Tibial nerve (tissue), 4 donors: ENCODE data around the gene ATP8B1. TPM values are rescaled to one million over a fixed set of nuclear protein-coding genes. Genes with fewer than 3 reads are reported as not detected.

Experiments
- DNase-seq, 2 donors: peaks; one replicate each; pipeline ENCODE4 v3.0.0-alpha.2; 2019; ENCODE audit warnings: low spot score in 2 of 2
- H3K27ac ChIP-seq, 4 donors: fragments of 200-600 bp; sonication (generic) in 3 of 4; one replicate each; pipeline ENCODE4 v1.5.1; 2017 to 2019; ENCODE audit warnings: mild to moderate bottlenecking in 1 of 4
- H3K27me3 ChIP-seq, 2 donors: fragments of 200-600 bp; sonication (generic) in 1 of 2; one replicate each; pipeline versions ENCODE4 v1.5.1 to v1.6.0; 2017 to 2019
- H3K36me3 ChIP-seq, 3 donors: fragments of 200-600 bp; sonication (generic); one replicate each; pipeline ENCODE4 v1.5.1; 2018 to 2019
- H3K4me1 ChIP-seq, 4 donors: fragments of 200-600 bp; sonication (generic) in 3 of 4; one replicate each; pipeline ENCODE4 v1.5.1; 2017 to 2019
- H3K4me3 ChIP-seq, 4 donors: fragments of 200-600 bp; sonication (generic) in 3 of 4; one replicate each; pipeline ENCODE4 v1.5.1; 2017 to 2019; ENCODE audit warnings: mild to moderate bottlenecking in 1 of 4, moderate library complexity in 1 of 4
- H3K9me3 ChIP-seq, 4 donors: fragments of 200-600 bp; sonication (generic) in 3 of 4; one replicate each; pipeline ENCODE4 v1.5.1; 2017 to 2019
- EP300 ChIP-seq, 2 donors: sonication (generic); formaldehyde crosslinking; IDR thresholded peaks; one replicate each; pipeline ENCODE4 v1.6.1; 2017; ENCODE audit warnings: antibody characterized with exemption in 2 of 2, mild to moderate bottlenecking in 1 of 2
- POLR2A ChIP-seq, 2 donors: fragments of 450-650 bp; IDR thresholded peaks; one replicate each; pipeline ENCODE4 v1.6.1; 2017; ENCODE audit warnings: antibody characterized with exemption in 2 of 2, mild to moderate bottlenecking in 2 of 2, moderate library complexity in 2 of 2
- WGBS, 2 donors: methylation state at CpG; one replicate each; pipeline ENCODE4 v1.1.5; 2018; 5-methylcytosine and 5-hydroxymethylcytosine counted together
- total RNA-seq, 4 donors: library from RNA; depleted of rRNA; stranded (reverse); fragments of >200 nt; gene quantifications; one replicate each; pipeline ENCODE4 v1.1.0, GENCODE V29; 2016
- TF ChIP-seq, protein P1 (sequence below), 5 experiments: fragments of 200-600 bp in 3 of 5; fragments of 450-650 bp in 2 of 5; sonication (generic) in 3 of 5; IDR thresholded peaks; one replicate each; pipeline ENCODE4 v1.5.1; 2016 to 2019; ENCODE audit warnings: antibody characterized with exemption in 5 of 5, mild to moderate bottlenecking in 3 of 5, moderate library complexity in 2 of 5

ATP8B1 gene
- total RNA-seq, 4 donors from 2014 or later, result 8.0 to 25.8 (median 12.4) TPM

DNA sequence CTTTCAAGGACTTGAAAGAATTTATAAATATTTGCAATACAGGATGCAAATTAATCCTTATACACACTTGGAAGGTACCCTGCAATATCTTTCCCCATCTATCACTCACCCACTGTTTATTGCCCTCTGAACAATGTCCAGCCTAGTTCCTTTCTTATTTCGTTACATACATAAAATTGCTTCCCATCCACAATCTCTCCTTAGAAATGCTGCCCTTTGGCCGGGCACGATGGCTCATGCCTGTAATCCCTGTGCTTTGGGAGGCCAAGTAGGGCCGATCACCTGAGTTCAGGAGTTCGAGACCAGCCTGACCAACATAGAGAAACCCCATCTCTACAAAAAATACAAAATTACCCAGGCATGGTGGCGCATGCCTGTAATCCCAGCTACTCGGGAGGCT lies 41.2 kb upstream of the ATP8B1 start:
- H3K4me3 ChIP-seq, result no peak overlapping the region
- WGBS, 2 donors, result 94 to 96% methylated on average over 7 of the region's 7 CpGs
- TF ChIP-seq EP300 (IDR thresholded peaks at IDR 0.05), result no peak
- TF ChIP-seq, protein P1, sequence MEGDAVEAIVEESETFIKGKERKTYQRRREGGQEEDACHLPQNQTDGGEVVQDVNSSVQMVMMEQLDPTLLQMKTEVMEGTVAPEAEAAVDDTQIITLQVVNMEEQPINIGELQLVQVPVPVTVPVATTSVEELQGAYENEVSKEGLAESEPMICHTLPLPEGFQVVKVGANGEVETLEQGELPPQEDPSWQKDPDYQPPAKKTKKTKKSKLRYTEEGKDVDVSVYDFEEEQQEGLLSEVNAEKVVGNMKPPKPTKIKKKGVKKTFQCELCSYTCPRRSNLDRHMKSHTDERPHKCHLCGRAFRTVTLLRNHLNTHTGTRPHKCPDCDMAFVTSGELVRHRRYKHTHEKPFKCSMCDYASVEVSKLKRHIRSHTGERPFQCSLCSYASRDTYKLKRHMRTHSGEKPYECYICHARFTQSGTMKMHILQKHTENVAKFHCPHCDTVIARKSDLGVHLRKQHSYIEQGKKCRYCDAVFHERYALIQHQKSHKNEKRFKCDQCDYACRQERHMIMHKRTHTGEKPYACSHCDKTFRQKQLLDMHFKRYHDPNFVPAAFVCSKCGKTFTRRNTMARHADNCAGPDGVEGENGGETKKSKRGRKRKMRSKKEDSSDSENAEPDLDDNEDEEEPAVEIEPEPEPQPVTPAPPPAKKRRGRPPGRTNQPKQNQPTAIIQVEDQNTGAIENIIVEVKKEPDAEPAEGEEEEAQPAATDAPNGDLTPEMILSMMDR (IDR thresholded peaks at IDR 0.05), result no peak
- no peak for TF ChIP-seq POLR2A (IDR thresholded peaks at IDR 0.05)
- no peak for DNase-seq
- no peak overlapping the region for H3K27ac ChIP-seq
- no peaks in the 10 kb centered on the region for H3K4me1 ChIP-seq
- H3K27me3 ChIP-seq, result no peaks in the 10 kb centered on the region
- H3K9me3 ChIP-seq, result no peaks in the 10 kb centered on the region
- no peaks in the 10 kb centered on the region for H3K36me3 ChIP-seq

DNA sequence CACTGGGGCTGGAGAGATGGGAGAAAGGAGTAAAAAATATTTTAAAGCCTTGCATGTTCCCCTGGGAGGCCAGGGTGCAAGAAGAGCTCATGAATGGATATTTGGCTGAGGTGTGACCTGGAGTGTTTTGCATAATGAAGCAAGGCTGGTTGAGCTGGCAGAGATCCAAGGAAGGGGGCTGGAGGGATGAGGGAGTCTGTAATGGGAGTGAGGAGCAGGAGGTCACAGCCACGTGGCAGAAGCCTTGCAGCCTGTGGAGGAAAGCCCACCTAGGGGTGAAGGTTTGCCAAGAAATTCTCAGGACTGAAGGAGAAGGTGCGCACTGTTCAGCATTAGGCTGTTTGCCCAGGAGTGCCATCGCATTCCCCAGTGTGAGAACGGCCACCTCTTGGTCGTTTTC lies 40.3 kb upstream of the ATP8B1 start:
- DNase-seq, result no peak
- TF ChIP-seq EP300 (IDR thresholded peaks at IDR 0.05) (no peak), POLR2A (IDR thresholded peaks at IDR 0.05) (no peak)
- TF ChIP-seq, protein P1 (IDR thresholded peaks at IDR 0.05), result no peak
- Histone ChIP-seq H3K27ac (no peak overlapping the region), H3K4me1 (no peaks in the 10 kb centered on the region), H3K4me3 (no peak overlapping the region), H3K27me3 (no peaks in the 10 kb centered on the region), H3K36me3 (no peaks in the 10 kb centered on the region), H3K9me3 (no peaks in the 10 kb centered on the region)
- WGBS, 2 donors, result 83 to 87% methylated on average over 5 of the region's 5 CpGs

DNA sequence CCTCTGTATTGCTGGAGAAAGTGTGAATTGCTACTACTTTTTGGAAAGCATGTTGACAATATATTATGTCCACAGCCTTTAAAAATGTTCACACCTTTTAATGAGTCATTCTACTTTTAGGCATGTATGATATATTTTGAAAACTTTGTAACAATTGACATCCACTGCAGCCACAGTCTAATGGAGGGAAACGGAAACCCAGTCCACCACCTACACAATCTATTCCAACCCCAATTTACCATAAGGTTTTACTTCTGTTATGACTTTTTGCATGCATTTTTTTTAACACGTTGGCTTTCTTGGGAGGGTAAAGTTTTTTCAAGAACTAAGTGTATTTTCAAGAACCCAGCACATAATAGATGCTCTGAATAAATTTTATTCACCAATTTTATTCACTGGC lies 38.5 kb upstream of the ATP8B1 start:
- Histone ChIP-seq H3K9me3 (no peaks in the 10 kb centered on the region), H3K27me3 (no peaks in the 10 kb centered on the region), H3K4me1 (no peaks in the 10 kb centered on the region), H3K27ac (no peak overlapping the region), H3K4me3 (no peak overlapping the region), H3K36me3 (no peaks in the 10 kb centered on the region)
- WGBS, 2 donors, result 73 to 82% methylated on average over 2 of the region's 2 CpGs
- no peak for TF ChIP-seq POLR2A (IDR thresholded peaks at IDR 0.05)
- TF ChIP-seq, protein P1 (IDR thresholded peaks at IDR 0.05), result no peak
- no peak for TF ChIP-seq EP300 (IDR thresholded peaks at IDR 0.05)
- no peak for DNase-seq

DNA sequence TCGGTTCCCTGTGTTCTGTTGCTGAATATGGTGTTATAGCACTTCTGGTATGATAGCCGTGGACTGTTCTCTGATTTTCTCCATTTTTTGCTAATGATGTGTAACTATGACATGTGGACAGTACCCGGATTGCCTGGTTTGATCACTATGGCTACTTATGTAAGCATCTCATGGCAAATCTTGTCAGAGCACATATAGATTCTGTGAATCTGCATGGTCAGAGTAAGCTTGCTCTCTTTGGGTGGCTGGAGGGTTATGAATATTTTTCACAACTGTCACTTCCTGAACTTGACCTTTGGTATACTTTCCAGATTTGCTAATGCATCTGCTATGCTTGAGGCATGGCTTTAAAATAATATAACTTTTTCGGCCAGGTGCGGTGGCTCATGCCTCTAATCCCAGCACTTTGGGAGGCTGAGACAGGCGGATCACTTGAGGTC lies 36.8 kb upstream of the ATP8B1 start:
- TF ChIP-seq POLR2A (IDR thresholded peaks at IDR 0.05) (no peak), EP300 (IDR thresholded peaks at IDR 0.05) (no peak)
- TF ChIP-seq, protein P1 (IDR thresholded peaks at IDR 0.05), result no peak
- Histone ChIP-seq H3K27ac (no peak overlapping the region), H3K27me3 (no peaks in the 10 kb centered on the region), H3K36me3 (no peaks in the 10 kb centered on the region), H3K4me3 (no peak overlapping the region), H3K4me1 (no peaks in the 10 kb centered on the region), H3K9me3 (no peaks in the 10 kb centered on the region)
- WGBS, 2 donors, result 84 to 87% methylated on average over 6 of the region's 6 CpGs
- no peak for DNase-seq

DNA sequence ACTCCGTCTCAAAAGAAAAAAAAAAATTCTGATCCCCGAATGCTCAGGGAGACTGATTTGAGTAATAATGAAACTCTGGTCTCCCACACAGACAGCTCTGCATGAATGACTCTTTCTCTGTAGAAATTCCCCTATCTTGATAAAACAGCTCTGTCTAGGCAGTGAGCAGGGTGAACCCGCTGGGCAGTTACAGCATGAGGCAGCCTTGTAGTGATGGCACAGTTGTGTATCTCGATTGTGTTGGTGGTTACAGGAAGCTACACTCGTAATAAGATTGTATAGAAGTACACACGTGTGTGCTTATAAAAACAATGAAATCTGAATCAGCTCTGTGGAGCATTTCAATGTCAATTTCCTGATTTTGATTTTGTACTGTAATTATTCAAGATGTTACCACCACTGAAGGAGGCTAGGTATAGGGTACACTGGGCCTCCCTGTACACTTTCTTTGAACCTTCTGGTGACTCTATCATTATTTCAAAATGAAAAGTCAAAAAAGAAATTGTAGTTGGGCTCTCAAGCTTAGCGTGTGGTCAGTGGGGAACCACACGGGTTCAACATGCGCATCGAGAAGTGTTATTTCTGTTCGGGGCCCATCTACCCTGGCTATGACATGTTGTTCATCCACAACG lies 34.9 kb upstream of the ATP8B1 start:
- Histone ChIP-seq H3K27ac (no peak overlapping the region), H3K4me3 (no peak overlapping the region), H3K4me1 (no peaks in the 10 kb centered on the region), H3K9me3 (no peaks in the 10 kb centered on the region), H3K36me3 (no peaks in the 10 kb centered on the region), H3K27me3 (no peaks in the 10 kb centered on the region)
- WGBS, 2 donors, result 68% methylated on average over 12 of the region's 12 CpGs
- TF ChIP-seq POLR2A (IDR thresholded peaks at IDR 0.05) (no peak), EP300 (IDR thresholded peaks at IDR 0.05) (no peak)
- TF ChIP-seq, protein P1 (IDR thresholded peaks at IDR 0.05), result no peak
- no peak for DNase-seq
